H1 (cell line): ENCODE results near the gene PRKCZ.

ENCODE experiments used
- TEAD4 ChIP-seq: IDR thresholded peaks from 2 replicates; pipeline ENCODE4 v1.6.1; 2012; ENCODE audit warnings: low read depth, low read length, inconsistent platforms, mixed read lengths
- TF ChIP-seq, protein P1 (sequence below), 3 experiments: IDR thresholded peaks; 1 replicate in 2 of 3; 2 replicates in 1 of 3; pipeline versions ENCODE4 v1.5.1 to v1.6.1; 2011; ENCODE audit warnings: low read length in 3 of 3, mild to moderate bottlenecking in 3 of 3, inconsistent platforms in 2 of 3, low read depth in 1 of 3, moderate library complexity in 1 of 3; ENCODE audit not compliant: insufficient read depth in 1 of 3; ENCODE audit errors: control extremely low read depth in 1 of 3

DNA sequence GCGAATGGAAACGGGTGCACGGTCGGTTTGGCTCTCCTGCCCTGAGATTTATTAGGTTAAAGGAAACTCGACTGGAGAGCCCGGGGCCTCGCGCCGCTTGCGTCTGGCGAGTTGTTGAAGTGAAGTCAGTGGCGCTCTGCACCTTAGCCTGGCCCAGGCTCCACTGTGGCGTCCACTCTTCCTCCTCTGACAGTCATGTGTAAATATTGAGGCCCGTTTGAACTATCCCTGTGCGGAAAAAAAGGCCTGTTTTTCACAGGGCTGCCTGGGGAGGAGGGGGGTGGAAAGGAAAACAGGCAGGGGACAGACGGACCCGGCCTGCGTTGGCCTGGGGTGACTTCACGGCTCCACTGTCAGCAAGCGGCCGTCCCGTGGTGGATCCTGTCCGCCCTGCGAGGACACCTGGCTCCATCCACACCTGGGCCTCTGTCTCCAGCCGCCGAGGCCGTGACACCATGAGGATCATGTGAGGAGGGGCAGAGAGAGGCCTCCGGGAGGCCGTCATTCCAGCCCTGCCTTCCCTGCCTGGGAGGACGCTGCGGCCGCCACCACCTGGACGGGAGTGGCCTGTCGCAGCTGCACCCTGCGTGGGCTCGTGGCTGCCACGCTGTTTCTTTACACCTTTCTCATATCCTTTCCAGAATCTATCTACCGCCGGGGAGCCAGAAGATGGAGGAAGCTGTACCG, 84.6 kb downstream of the PRKCZ start:
- TF ChIP-seq, protein P1, sequence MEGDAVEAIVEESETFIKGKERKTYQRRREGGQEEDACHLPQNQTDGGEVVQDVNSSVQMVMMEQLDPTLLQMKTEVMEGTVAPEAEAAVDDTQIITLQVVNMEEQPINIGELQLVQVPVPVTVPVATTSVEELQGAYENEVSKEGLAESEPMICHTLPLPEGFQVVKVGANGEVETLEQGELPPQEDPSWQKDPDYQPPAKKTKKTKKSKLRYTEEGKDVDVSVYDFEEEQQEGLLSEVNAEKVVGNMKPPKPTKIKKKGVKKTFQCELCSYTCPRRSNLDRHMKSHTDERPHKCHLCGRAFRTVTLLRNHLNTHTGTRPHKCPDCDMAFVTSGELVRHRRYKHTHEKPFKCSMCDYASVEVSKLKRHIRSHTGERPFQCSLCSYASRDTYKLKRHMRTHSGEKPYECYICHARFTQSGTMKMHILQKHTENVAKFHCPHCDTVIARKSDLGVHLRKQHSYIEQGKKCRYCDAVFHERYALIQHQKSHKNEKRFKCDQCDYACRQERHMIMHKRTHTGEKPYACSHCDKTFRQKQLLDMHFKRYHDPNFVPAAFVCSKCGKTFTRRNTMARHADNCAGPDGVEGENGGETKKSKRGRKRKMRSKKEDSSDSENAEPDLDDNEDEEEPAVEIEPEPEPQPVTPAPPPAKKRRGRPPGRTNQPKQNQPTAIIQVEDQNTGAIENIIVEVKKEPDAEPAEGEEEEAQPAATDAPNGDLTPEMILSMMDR (IDR thresholded peaks at IDR 0.05; ENCODE audit: control extremely low read depth in 1 of 3, insufficient read depth in 1 of 3, low read depth in 1 of 3, low read length in 3 of 3), result no peak
- TF ChIP-seq TEAD4, result no peak
